ENCODE data around the gene FUOM.

The FUOM gene

GRCh38 chr10:133336577-133337369 is 21.0 kb downstream of the FUOM start, which contains the start of gene CALY:
Gene CALY (minus strand): TSS chr10:133336896. CDS start chr10:133328989, 7,907 bp downstream.
- TF ChIP-seq Cebpa-rat (IDR thresholded peaks at IDR 0.05): no peak
- Histone ChIP-seq H4K20me1 (peaks cover 0 to 4% (median 0%) of the 10 kb centered on the region in 11 experiments; a peak in 2 of 22 replicates), H3K4me3 (peak within 1 kb of the TSS in 2 of 10 experiments; percentile 19 to 24; a peak in 3 of 20 replicates), H3K4me1 (peaks cover 10 to 24% (median 20%) of the 10 kb centered on the region in 10 experiments; a peak in 16 of 20 replicates), H3K27ac (no peak within 1 kb of the TSS; a peak in 1 of 22 replicates), H3K36me3 (no peaks in the 10 kb centered on the region), H3K27me3 (peaks cover 46 to 66% (median 60%) of the 10 kb centered on the region in 11 experiments), H3K9me3 (replicated peaks in 1 of 11) (peaks cover 13 to 61% (median 51%) of the 10 kb centered on the region in 11 experiments; a peak in 21 of 22 replicates), H3K9ac (no peak within 1 kb of the TSS), H3K4me2 (peak within 1 kb of the TSS; percentile 19 to 62 (median 55); a peak in 19 of 22 replicates)

- peaks cover 13 to 59% (median 51%) of the 10 kb centered on the region in 11 experiments; a peak in 21 of 22 replicates for H3K9me3 ChIP-seq (replicated peaks in 1 of 11)
- no peak for TF ChIP-seq Cebpa-rat (IDR thresholded peaks at IDR 0.05)
- H3K4me2 ChIP-seq: peak overlapping the region in 10 of 11 experiments; percentile 19 to 62 (median 56); a peak in 18 of 22 replicates
- H3K9ac ChIP-seq: no peak overlapping the region
- H3K4me1 ChIP-seq: peaks cover 10 to 24% (median 20%) of the 10 kb centered on the region in 10 experiments; a peak in 16 of 20 replicates
- peaks cover 46 to 72% (median 65%) of the 10 kb centered on the region in 11 experiments for H3K27me3 ChIP-seq
- H3K4me3 ChIP-seq: peak overlapping the region in 1 of 10 experiments; percentile 24; a peak in 1 of 20 replicates
- no peak overlapping the region; a peak in 1 of 22 replicates for H3K27ac ChIP-seq
- H4K20me1 ChIP-seq: peaks cover 0 to 4% (median 0%) of the 10 kb centered on the region in 11 experiments; a peak in 2 of 22 replicates
- H3K36me3 ChIP-seq: no peaks in the 10 kb centered on the region
Measured at GRCh38 chr10:133336118-133336576, 21.7 kb downstream of the FUOM start.

GRCh38 chr10:133335246-133336117 is 22.3 kb downstream of the FUOM start:
- peaks cover 13 to 59% (median 51%) of the 10 kb centered on the region in 11 experiments; a peak in 21 of 22 replicates for H3K9me3 ChIP-seq (replicated peaks in 1 of 11)
- no peak overlapping the region for H3K27ac ChIP-seq
- TF ChIP-seq Cebpa-rat (IDR thresholded peaks at IDR 0.05): no peak
- no peak overlapping the region for H3K9ac ChIP-seq
- H4K20me1 ChIP-seq: peaks cover 0 to 4% (median 0%) of the 10 kb centered on the region in 11 experiments; a peak in 2 of 22 replicates
- peak overlapping the region in 1 of 10 experiments; percentile 24; a peak in 2 of 20 replicates for H3K4me3 ChIP-seq
- H3K4me2 ChIP-seq: peak overlapping the region in 6 of 11 experiments; percentile 12 to 60 (median 20); a peak in 7 of 22 replicates
- H3K36me3 ChIP-seq: no peaks in the 10 kb centered on the region
- peaks cover 46 to 75% (median 65%) of the 10 kb centered on the region in 11 experiments for H3K27me3 ChIP-seq
- H3K4me1 ChIP-seq: peaks cover 10 to 24% (median 20%) of the 10 kb centered on the region in 10 experiments; a peak in 16 of 20 replicates

GRCh38 chr10:133334503-133335245 is 23.1 kb downstream of the FUOM start:
- Histone ChIP-seq H3K4me2 (no peak overlapping the region), H3K9ac (no peak overlapping the region), H4K20me1 (peaks cover 0 to 4% (median 0%) of the 10 kb centered on the region in 11 experiments; a peak in 2 of 22 replicates), H3K9me3 (replicated peaks in 1 of 11) (peaks cover 13 to 54% (median 50%) of the 10 kb centered on the region in 11 experiments; a peak in 21 of 22 replicates), H3K27me3 (peaks cover 46 to 80% (median 66%) of the 10 kb centered on the region in 11 experiments), H3K27ac (no peak overlapping the region), H3K4me3 (peak overlapping the region in 1 of 10 experiments; percentile 24; a peak in 2 of 20 replicates), H3K36me3 (no peaks in the 10 kb centered on the region), H3K4me1 (peaks cover 10 to 28% (median 22%) of the 10 kb centered on the region in 10 experiments; a peak in 17 of 20 replicates)
- TF ChIP-seq Cebpa-rat (IDR thresholded peaks at IDR 0.05): no peak

- Histone ChIP-seq H3K27me3 (peaks cover 60 to 93% (median 78%) of the 10 kb centered on the region in 11 experiments), H3K4me1 (peaks cover 10 to 31% (median 23%) of the 10 kb centered on the region in 10 experiments; a peak in 17 of 20 replicates), H3K9me3 (replicated peaks in 1 of 11) (peaks cover 13 to 38% (median 36%) of the 10 kb centered on the region in 11 experiments; a peak in 21 of 22 replicates), H3K36me3 (no peaks in the 10 kb centered on the region), H3K27ac (no peak overlapping the region), H3K9ac (no peak overlapping the region), H3K4me2 (no peak overlapping the region), H4K20me1 (peaks cover 0 to 11% (median 0%) of the 10 kb centered on the region in 11 experiments; a peak in 8 of 22 replicates), H3K4me3 (no peak overlapping the region)
- no peak for TF ChIP-seq Cebpa-rat (IDR thresholded peaks at IDR 0.05)
Measured at GRCh38 chr10:133332936-133333699, 24.7 kb downstream of the FUOM start.

GRCh38 chr10:133329491-133330202 is 28.2 kb downstream of the FUOM start:
- Histone ChIP-seq H3K9ac (peak overlapping the region in 7 of 11 experiments; percentile 0 to 50 (median 30); a peak in 7 of 22 replicates), H4K20me1 (peaks cover 0 to 40% (median 10%) of the 10 kb centered on the region in 11 experiments; a peak in 11 of 22 replicates), H3K4me1 (peaks cover 8 to 26% (median 23%) of the 10 kb centered on the region in 10 experiments; a peak in 15 of 20 replicates), H3K9me3 (replicated peaks in 1 of 11) (peaks cover 3 to 4% (median 3%) of the 10 kb centered on the region in 11 experiments; a peak in 21 of 22 replicates), H3K4me2 (peak overlapping the region; percentile 46 to 82 (median 72)), H3K4me3 (peak overlapping the region in 4 of 10 experiments; percentile 15 to 37 (median 30); a peak in 5 of 20 replicates), H3K27ac (no peak overlapping the region), H3K36me3 (no peaks in the 10 kb centered on the region), H3K27me3 (peaks cover 60 to 93% (median 78%) of the 10 kb centered on the region in 11 experiments)
- no peak for TF ChIP-seq Cebpa-rat (IDR thresholded peaks at IDR 0.05)

Data from BLaER1 treated with 17β-estradiol and CSF1 and Interleukin-3, amounts not matched to agents 10 nM and 100 nM (cell line).